Loucy (cell line): ENCODE measurements around the gene GCNT2.

Source experiments
- CTCF ChIP-seq: fragments of 200-600 bp; sonication (generic); conservative IDR thresholded peaks from 2 replicates; pipeline ENCODE4 v1.5.1; 2014; ENCODE audit warnings: mild to moderate bottlenecking, antibody characterized with exemption, low read length
- EZH2phosphoT487 ChIP-seq: fragments of 200-600 bp; IDR thresholded peaks from 2 replicates; pipeline ENCODE4 v1.6.1; 2018; ENCODE audit warnings: antibody characterized with exemption, mild to moderate bottlenecking, moderate library complexity, borderline replicate concordance

- TF ChIP-seq EZH2phosphoT487 (no peak), CTCF (no peak)
These were observed 19.1 kb downstream of the GCNT2 start for GRCh38 chr6:10540073-10540746.
